SK-N-SH (cell line): ENCODE results near the gene OR14I1.
"Not testable (repeated sequence)": the region's sequence is repeated elsewhere in the genome, so short reads cannot be mapped to it uniquely, and the experiment has no call there.

Source experiments
- CTCF ChIP-seq: fragments of 200-600 bp; sonication (generic); IDR thresholded peaks from 2 replicates; pipeline ENCODE4 v1.6.1; 2017; ENCODE audit warnings: antibody characterized with exemption, mild to moderate bottlenecking, moderate library complexity
- EP300 ChIP-seq, 2 experiments: IDR thresholded peaks; 2 replicates each; pipeline versions ENCODE4 v1.4.0 to v1.6.1; 2012; ENCODE audit warnings: borderline replicate concordance in 1 of 2, low read depth in 1 of 2, low read length in 1 of 2
- EZH2phosphoT487 ChIP-seq: fragments of 200-600 bp; sonication (generic); IDR thresholded peaks from 2 replicates; pipeline ENCODE4 v1.6.1; 2017; ENCODE audit warnings: low read depth, mixed run types, mild to moderate bottlenecking, antibody characterized with exemption, moderate library complexity, borderline replicate concordance
- POLR2AphosphoS5 ChIP-seq: IDR thresholded peaks from 2 replicates; pipeline ENCODE4 v1.6.1; 2012; ENCODE audit warnings: low read depth, low read length
- TAF1 ChIP-seq: IDR thresholded peaks from 2 replicates; pipeline ENCODE4 v1.6.1; 2012; ENCODE audit warnings: low read depth, mild to moderate bottlenecking, low read length, moderate library complexity, borderline replicate concordance

- not testable (repeated sequence) for TF ChIP-seq EZH2phosphoT487; POLR2AphosphoS5; EP300 (IDR thresholded peaks at IDR 0.05; ENCODE audit: borderline replicate concordance in 1 of 2, low read depth in 1 of 2, low read length in 1 of 2); CTCF; TAF1
Measured at GRCh38 chr1:248656797-248657196, 45.8 kb downstream of the OR14I1 start.
